Fibroblast of mammary gland (primary cell): ENCODE data around the gene DLK1.

Experiments
- DNase-seq: peaks from one replicate; pipeline ENCODE4 v3.0.0-alpha.2; 2010; ENCODE audit warnings: low read depth
- H3K4me3 ChIP-seq: 2 replicates; pipeline ENCODE4 v1.5.1; 2011; ENCODE audit warnings: low read depth, mild to moderate bottlenecking, low read length, moderate library complexity; ENCODE audit not compliant: control insufficient read depth
- CTCF ChIP-seq: conservative IDR thresholded peaks from 2 replicates; pipeline ENCODE4 v1.5.1; 2011; ENCODE audit warnings: low read depth, low read length, inconsistent platforms; ENCODE audit not compliant: control insufficient read depth, insufficient read depth

DLK1 gene

GRCh38 chr14:100698066-100698465 lies 28.6 kb upstream of the DLK1 start:
- H3K4me3 ChIP-seq = no peak overlapping the region
- DNase-seq = no peak
- no peak for TF ChIP-seq CTCF

GRCh38 chr14:100698666-100699448 lies 27.8 kb upstream of the DLK1 start:
- no peak overlapping the region for H3K4me3 ChIP-seq
- TF ChIP-seq CTCF = no peak
- DNase-seq = no peak

- no peak for DNase-seq
- no peak overlapping the region for H3K4me3 ChIP-seq
- TF ChIP-seq CTCF = no peak
These were observed 25.4 kb upstream of the DLK1 start for GRCh38 chr14:100701314-100701713.

GRCh38 chr14:100702590-100702989 lies 24.1 kb upstream of the DLK1 start:
- H3K4me3 ChIP-seq = no peak overlapping the region
- no peak for DNase-seq
- TF ChIP-seq CTCF = no peak

- TF ChIP-seq CTCF = no peak
- no peak overlapping the region for H3K4me3 ChIP-seq
- no peak for DNase-seq
These were observed 23.1 kb upstream of the DLK1 start for GRCh38 chr14:100703386-100704220.

- no peak for DNase-seq
- H3K4me3 ChIP-seq = no peak overlapping the region
- no peak for TF ChIP-seq CTCF
These were observed 20.5 kb upstream of the DLK1 start for GRCh38 chr14:100706200-100706599.
